TTC549 (cell line): ENCODE data around the gene MTFP1.
A peak's percentile ranks its signal among the peaks of the same experiment; 100 is the strongest.
"Not testable (repeated sequence)": the region's sequence is repeated elsewhere in the genome, so short reads cannot be mapped to it uniquely, and the experiment has no call there.

Experiments
- FAIRE-seq: peaks from 2 replicates; lab custom pipeline; 2012; peaks lifted over from hg19 to GRCh38; lab: Jason Lieb, UNC

MTFP1 gene

DNA sequence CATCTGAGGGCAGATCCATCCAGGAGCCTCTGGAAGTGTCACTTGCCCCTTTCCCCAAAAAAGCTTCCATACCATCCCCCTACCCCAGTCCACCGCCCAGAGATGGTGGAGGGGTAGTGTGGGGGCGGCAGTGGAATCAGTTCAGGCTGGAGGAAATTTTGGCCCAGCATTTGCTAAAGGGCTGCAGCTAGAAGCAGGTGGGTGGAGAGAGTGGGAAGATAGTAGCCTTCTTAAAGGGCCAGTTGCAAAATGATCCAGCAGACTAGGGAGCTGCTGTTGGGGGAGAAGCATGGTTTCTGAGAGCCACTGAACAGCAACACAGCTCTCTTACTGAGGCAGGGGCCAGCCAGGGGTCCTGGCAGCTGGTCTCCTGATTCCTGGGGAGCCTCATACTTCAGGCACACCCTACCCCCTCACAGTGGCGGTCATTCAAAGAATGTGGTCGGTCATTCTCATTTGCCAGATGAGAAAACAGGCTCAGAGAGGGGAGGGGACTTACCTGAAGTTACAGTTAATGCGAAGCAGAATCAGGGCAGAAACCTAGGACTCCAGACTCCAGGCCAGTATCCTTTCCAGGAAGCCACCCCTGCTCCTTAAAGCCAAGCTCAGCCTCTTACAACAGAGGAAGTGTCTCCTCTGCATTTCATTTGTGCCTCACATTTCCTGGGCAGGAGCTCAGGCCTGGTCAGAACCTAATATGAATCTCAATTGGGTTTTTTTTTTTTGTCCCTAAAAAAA, 23.4 kb upstream of the MTFP1 start:
- FAIRE-seq: no peak

DNA sequence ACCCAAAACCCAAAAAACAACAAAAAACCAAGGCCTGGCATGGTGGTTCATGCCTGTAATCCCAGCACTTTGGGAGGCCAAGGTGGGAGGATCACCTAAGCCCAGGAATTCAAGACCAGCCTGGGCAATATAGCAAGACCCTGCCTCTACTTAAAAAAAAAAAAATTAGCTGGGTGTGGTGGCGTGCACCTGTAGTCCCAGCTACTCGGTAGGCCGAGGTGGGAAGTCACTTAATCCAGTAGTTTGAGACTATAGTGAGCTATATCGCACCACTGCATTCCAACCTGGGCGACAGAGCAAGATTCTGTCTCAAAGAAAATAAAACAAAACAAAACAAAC, 22.8 kb upstream of the MTFP1 start:
- FAIRE-seq: not testable (repeated sequence)

DNA sequence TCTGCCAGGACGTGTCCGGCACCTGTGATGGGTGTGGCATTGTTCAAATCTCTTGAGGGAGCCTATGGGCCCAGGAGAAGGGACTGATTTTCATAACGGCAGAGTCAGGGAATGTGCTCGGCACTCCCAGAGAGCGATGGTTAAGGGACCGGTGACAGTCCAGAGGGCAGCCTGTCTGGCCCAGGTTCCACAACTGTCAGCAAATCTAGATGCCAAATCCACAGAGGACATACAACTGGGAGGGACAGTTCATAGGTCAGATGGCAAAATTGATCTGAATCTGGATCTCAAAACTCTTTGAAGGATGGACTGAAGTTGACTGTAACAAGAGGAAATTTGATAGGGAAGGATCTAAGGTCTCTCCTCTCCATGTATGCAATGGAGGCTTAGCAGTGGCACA, 21.3 kb upstream of the MTFP1 start:
- FAIRE-seq: no peak

DNA sequence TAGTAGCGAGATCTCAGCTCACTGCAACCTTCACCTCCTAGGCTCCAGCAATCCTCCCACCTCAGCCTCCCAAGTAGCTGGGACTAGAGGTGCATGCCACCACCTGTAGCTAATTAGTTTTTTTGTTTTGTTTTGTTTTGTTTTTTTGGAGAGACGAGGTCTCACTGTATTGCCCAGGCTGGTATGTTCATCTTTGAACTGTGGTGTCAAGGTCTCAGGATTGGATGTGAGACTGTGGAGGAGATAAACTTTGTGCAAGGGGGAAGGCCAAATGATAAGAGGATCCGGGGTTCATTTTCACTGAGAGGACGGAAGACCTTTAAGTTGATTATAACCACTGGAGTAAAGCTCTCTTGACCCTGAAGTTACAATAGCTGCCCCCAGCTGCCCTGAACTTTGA, 19.8 kb upstream of the MTFP1 start:
- no peak for FAIRE-seq

DNA sequence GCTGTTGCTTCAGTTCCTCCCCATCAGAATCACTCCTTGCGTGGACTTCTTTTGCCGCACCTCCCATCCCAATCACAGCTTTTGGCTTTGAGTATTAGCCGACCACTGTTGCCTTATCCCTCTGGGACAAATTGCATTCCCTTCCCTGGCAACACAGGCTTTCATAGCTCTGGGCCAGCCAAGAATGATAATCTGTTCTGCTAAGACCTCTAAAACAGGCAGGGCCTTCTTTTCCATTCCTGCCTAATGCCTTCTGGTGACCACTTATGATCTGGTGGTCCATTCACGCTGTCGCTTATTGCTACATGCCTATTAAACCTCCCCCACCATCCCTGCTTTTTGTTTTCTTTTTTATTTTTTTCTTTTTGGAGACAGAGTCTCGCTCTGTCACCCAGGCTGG, 19.2 kb upstream of the MTFP1 start:
- no peak for FAIRE-seq

DNA sequence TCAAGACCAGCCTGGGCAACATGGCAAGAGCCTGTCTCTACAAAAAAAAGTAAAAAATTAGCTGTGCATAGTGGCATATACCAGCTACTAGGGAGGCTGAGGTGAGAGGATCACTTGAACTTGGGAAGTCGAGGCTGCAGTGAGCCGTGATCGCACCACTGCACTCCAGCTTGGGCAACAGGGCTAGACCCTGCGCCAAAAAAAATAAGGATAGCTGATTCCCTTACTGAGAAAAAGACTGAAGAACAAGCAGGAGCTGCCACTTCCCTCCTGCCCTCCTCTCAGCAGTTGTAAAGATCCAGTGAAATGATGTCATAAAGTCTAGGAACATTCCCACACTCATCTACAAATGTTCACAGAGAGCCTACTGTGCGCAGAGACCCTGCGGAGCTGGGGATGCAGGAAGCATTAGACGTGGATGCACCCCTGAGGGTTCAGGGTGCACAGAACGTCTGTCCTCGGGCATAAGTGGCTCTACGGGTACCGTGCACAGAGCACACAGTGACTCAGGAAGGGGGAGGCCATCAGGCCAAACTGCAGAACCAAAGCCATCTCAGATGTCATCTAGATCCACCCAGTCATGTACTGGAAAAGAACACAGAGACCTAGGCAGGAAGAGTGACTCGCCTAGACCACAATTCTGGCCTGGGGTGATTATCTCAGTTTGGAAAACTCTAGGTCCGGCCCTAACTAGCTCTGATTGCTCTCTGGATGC, 17.0 kb upstream of the MTFP1 start:
- FAIRE-seq: no peak

DNA sequence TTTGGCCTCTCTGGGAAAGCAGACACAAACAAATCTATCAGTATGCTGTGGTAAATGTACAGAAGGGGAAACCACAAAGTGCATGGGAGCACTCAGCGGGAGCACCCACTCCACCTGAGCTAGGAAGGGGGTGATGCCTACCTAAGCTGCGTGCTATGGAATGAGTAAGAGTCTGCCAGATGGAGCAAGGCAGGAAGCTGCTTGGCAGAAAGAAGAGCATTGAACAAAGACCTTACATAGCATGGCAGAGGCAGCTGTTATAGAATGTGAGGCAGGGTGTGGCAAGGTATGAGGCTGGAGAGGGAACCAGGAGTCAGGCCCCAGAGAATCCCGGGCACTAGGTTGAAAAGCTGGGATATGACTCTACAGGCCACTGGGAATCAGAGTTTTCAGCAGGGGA, 13.8 kb upstream of the MTFP1 start:
- no peak for FAIRE-seq

DNA sequence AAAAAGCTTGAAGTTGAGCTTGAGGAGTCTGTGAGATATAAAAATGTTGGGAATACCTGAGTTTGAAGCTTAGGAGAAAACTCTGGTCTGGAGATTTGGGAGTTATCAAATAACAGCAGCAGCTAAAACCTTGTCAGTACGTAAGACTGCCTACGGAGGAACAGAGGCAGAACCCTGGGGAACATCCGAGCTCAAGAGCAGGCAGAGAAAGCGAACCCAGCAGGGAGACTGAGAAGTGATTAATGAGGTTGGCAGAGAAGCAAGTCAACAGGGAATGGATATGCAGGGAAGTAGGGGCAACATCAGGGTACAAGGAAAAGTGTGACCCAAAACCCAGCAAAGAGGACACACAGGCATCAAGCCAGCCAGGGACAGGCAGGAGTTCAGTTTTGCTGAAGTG, 12.6 kb upstream of the MTFP1 start:
- FAIRE-seq: no peak

DNA sequence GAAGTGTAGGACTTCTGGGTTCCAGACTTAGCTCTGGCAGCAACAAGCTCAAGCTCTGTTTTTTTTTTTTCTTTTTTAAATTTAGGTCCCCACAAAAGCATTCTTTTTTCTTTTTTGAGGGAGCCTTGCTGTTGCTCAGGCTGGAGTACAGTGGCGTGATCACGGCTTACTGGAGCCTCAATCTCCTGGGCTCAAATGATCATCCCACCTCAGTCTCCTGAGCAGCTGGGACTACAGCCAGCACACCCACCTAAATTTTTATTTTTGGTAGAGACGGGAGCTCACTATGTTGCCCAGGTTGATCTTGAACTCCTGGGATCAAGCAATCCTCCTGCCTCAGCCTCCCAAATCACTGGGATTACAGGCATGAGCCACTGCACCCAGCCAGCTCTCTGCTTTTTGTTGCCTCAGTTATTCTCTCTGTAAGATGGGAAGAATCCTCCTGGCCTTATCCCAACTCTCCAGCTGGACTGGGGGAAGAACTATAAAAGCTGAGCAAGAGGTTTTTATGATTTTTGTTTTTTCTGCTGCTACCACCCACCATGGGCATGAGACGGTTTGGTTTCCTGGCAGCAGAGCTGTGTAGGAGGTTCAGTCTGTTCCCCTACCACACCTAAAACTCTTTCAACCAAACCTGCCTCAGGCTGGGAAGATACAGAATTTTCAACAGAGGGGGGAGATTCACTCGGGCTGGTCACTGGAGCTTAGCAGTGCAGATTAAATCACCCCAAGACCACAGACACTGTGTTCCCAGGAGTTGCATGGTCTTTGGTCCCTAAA, 11.6 kb upstream of the MTFP1 start:
- no peak for FAIRE-seq

DNA sequence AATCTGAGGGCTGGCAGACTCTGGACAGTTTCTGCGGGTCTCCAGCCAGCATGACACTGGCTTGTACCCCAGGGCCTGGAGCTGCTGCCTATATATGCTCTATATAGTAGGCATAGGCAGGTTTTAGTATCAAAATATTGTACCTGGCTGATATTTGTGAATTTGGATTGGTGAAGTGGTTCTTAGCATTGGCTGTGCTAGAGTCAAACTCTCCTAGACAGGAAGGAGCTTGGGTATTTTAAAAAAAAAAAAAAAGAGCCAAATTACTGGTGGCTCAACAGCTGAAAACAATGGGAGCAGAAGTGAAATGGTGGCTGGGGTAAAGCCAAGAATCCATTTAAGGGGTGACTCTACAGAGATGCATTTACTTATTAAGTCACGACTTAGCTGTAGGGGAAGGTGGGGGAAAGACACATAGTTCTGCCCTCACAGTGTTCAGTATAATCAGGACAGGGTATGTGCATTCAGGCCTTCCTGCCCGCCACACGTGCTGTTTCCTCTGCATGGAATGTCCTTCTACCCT, 11.0 kb upstream of the MTFP1 start:
- FAIRE-seq: no peak

DNA sequence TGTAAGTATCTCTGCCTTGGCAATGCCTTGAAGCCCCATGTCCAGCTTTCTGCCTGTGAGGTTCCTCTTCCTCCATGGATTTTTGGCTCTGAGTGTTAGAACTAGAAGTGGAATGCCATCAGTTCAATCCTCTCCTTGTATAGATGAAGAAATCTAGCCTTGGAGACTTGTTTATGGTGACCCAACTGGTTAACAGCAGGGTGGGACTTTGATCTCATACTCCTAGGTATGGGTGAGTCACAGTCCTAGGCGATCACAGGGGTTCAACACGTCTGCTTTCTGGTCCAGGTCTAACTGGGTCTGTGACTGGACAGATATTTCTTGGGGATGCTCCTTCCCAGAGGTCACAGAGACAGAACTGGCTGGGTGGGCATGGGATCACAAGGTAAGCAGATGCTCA, 9.2 kb upstream of the MTFP1 start:
- FAIRE-seq: no peak

DNA sequence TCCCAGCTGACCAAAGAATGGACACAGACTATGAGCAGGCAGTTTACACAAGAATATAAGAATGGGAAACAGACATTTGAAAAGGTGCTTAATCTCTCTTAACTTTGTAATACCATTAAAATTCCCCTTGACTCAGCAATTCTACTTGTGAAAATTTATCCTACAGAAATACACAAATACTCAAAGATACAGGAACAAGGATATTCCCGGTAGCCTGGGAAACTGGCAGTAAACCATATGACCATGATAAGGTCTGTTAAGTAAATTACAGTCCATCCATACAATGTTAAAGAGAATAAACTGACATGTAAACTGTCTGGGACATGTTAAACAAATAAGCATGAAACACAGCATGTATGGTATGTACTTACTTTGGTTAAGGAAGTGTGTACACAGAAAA, 8.7 kb upstream of the MTFP1 start:
- no peak for FAIRE-seq

DNA sequence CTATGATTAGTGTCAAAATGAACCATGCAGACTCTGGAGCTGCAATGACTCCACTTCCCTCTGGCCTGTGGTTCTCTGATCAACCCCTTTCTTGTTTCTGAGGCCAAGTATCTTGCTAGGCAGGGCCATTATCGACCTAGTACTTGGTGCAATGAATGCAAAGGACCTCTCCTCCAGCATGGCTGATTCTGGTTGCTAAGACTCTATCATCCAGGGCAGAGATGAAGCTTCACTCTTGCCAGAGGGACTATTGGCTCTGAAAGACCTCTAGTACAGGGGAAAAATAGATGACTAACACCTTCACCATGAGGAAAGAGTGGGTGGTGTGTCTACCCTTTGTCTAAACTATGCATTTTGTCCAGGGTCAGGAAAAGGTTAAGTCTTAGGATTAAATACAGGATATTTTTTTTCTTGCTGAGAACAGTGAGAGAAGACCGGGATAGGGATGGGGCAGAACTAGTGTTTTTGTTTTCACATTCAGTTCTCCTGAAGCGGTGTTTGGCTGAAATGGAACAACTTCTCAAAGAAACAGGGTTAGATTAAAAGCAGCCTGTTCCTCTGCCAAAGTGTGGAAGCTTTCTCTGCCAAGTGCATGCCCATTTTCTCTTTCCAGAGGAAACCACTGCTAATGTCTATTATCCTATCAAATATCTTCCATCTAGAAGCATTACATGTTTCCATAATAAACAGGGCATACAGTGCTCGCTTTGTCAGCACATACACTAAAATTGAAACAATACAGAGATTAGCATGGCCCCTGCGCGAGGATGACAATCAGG, 5.0 kb upstream of the MTFP1 start:
- no peak for FAIRE-seq

DNA sequence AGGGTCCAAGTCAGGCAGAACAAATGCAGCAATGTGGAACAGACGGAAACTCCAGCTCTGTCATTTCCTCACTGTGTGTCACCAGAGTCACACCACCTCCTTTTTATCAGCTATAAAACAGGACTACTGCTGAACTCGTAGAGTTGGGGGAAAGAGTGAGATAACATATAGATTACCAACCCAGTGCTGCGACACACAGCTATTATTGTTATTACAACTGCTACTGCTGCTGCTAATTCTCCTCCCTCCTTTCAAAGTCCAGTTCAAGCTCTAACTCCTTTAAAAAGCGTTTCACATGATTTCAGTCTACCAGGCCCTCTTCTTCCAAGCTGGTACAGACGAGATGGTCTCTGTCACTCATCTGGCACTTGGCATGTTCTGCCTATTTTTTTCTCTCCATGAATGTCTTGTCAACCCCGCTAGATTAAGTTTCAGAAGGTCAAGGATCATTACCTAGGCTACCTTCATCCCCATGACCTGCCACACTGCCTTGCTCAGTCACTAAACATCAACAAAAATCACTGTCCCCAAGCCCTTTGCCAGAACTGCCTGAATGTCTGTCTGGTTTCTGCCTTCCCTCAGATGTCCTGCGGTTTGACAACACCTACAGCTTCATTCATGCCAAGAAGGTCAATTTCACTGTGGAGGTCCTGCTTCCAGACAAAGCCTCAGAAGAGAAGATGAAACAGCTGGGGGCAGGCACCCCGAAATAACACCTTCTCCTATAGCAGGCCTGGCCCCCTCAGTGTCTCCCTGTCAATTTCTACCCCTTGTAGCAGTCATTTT, 3.7 kb upstream of the MTFP1 start:
- no peak for FAIRE-seq

DNA sequence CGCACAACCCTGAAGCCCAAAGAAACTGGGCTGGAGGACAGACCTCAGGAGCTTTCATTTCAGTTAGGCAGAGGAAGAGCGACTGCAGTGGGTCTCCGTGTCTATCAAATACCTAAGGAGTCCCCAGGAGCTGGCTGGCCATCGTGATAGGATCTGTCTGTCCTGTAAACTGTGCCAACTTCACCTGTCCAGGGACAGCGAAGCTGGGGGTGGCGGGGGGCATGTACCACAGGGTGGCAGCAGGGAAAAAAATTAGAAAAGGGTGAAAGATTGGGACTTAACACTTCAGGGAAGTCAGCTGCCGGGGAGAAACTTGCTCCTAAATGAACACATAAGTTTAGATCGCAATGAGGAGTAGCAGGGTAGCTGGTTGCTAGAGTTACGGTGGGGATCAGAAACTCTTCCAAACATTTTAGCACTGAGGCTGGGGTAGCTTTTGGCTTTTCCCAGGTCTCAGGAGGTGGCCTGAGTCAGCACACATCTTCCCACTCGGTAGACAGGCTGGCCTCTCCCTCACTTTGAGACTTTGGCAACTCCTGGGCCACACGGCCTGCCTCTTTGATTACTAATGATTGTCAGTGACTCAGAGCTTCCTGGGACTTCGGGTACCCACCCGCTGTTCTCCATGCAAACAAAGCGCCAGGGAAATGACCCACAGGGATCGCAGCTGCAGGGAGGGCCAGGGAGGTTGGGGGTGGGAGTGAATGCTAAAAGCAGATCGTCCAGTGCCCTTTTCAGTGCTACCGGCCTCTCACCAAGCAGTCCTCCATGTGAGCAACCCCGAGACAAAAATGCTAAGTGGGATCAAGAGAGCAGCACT, 2.9 kb upstream of the MTFP1 start:
- FAIRE-seq: no peak

DNA sequence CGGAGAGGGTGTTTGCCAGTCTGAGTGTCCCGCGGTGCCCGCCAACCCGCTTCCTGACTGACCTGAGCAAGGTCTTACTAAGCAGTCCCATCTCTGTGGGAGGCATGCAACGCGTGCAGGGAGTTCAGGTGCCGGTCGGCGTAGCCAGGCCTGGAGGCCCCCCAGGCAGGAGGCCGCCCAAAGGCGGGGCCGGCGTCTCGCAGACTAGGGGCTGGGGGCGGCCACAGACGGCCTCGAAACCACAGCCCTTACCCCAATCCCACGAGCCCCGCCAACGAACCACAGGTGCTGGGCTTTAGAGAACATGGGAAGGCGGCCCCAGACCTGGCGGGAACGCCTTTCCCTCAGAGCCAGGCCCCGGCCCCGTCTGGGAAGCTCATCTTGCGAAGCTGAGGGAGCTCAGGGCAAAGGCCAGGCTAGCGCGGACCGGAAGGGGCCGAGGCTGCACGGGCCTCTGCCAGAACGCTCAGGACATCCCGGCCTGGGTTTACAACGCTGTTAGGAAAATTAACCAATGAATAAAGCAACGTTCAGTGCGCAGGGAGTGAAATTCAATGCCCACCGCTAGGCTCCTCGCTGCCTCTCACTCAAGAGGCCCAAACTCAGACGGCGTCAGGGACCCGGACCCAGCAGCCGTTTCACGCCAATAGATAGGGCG, 2.1 kb upstream of the MTFP1 start:
- no peak for FAIRE-seq

DNA sequence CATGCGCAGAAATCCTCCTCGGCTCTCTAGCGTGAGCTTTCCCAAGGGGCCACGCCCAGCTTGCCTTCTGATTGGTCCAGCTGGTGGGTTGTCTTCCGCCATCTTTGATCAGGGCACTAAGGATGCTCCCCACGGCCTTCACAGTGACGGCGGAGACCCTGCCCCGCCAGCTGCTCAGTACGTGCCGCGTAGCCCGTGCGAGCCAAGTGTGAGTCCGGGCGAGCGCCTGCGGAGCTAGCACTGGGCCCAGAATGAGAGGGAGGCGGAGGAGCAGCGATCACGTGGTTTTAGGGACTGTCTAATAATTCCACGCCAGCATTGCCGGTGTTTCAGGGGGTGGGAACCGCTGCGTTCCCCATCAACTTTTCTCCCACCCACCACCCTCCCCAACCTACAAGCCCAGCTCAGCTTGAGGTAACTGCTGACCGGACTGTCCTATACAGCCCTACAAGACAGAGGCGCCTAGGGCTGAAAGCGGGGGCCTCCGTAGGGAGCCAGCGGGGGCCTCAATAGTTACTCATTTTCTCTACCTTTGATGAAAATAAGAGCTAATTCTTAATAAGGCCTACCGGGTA, 1.5 kb upstream of the MTFP1 start:
- peak; percentile 69 for FAIRE-seq

DNA sequence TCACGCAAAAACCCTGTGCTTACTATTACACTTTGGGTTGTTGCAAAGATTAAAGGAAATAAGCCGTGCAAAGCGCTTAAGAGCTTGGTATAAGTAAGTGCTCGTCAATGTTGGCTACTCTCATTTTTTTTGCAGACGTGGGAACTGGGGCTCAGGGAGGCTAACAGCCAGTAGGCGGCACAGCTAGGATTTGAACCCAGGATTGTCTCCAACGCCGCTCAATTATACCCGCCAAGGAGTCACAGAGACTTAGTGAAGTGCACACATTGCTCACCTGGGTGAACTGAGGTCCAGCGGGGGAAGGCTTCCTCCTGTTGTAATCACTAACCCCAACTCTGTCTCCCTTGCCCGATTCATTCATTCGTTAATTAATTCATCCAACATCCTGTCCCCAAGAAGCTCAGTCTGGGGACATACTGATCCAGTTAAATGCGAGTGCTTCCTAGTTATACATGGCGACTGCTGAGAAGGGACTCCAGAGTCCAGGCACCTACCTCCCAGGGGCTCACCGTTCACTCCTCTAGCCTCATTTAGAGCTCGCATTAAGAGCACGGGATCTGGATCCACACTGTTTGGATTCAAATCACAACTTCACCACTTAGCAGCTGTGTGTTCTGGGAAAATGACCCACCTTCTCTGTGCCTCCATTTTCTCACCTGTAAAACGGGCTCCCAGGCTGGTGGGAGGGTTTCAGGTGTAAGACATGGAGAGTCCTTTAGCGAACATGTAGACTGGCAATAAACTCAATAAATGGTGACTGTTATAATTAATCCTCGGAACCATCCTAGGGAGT, 838 bp upstream of the MTFP1 start:
- no peak for FAIRE-seq

DNA sequence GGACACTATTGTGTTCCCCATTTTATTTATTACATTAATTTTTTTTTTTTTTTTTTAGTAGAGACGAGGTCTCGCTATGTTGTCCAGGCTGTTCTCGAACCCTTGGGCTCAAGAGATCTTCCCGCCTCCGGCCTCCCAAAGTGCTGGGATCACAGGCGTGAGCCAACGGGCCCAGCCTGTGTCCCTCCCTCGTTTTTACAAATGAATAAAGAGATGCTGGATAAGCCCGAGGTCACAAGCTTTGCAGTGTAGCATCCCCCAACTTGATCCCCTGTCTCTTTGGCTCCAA, 297 bp upstream of the MTFP1 start:
- FAIRE-seq: no peak
